HG03457 (cell line): ENCODE measurements around the gene PTER.

ENCODE experiments used
- ATAC-seq: cut with Tn5 transposase; IDR thresholded peaks from one replicate; pipeline ENCODE4 v1.9.1; 2021; ENCODE audit warnings: moderate number of reproducible peaks; ENCODE audit not compliant: unreplicated experiment

Gene PTER

DNA sequence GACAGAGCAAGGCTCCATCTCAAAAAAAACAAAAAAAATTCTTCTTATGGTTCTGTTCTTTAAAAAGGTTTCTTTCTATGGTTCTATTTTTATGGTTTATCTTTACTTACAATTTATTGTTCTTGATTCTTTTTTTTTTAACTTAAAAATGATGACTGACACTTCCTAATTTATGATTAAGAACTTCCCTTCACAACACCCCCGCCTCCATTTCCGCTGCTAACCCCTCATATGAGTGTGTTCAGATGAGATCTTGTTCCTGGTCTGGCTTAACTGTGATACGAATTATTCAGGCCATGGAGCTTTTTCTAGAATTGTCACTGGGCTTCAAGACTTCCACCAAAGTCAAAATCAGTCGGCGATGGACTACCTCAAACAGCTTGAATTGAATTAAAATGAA is 33.9 kb downstream of the PTER start:
- ATAC-seq, result no peak

DNA sequence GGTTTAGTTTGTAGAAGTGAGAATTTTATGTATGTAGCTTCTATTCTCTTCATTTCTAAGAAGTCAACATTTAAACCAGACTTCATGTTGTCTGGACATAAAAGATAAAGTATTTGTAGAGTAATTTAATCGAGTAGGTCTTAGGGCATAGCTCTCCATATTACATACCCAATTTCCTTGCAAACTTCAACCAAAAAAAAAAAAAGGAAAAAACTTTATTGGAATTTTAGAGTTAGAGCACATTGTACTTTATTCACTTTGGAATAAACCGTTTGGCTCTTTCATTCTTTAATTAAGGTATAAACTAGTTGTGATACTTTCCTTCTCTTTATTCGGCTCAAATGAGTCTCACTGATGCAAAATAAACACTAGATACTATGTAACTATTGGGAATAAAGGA is 36.0 kb downstream of the PTER start:
- no peak for ATAC-seq

DNA sequence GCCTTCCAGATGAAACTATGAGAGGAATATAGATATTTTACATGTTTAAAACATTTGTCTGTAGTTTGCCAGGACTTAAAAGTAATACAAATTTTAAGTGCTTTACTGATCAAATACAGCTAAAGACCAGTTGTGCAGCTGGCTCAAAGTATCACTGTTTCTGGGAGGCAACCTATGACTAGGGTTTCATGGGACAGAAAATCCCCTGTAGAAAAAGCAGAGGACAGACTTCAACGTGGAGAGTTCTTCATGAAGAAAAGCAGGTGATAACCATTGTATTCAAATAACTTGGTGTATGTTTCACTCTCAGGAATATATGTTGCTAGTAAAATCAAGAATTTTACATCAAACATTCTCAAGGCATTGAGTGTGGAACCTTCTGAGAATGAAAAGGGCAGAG is 40.9 kb downstream of the PTER start:
- no peak for ATAC-seq

DNA sequence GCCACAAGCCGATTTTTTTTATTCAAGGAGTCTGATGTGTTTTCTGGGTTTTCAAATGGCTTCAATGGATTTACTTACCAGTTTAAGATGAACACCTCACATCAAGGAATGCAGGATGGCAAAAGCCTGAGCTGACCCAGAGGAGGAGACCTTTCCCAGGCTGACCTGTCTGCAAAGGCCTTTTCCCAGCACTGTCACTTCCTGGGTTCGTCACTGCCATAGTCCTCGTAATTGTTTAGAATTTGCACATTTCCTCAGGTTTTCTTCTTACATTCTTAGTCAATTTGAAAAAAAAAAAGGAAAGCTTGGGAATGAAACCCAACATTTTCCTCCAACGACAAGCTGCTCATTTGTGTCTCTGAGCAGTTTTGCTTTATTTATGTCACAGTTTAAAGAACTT is 42.0 kb downstream of the PTER start:
- no peak for ATAC-seq

DNA sequence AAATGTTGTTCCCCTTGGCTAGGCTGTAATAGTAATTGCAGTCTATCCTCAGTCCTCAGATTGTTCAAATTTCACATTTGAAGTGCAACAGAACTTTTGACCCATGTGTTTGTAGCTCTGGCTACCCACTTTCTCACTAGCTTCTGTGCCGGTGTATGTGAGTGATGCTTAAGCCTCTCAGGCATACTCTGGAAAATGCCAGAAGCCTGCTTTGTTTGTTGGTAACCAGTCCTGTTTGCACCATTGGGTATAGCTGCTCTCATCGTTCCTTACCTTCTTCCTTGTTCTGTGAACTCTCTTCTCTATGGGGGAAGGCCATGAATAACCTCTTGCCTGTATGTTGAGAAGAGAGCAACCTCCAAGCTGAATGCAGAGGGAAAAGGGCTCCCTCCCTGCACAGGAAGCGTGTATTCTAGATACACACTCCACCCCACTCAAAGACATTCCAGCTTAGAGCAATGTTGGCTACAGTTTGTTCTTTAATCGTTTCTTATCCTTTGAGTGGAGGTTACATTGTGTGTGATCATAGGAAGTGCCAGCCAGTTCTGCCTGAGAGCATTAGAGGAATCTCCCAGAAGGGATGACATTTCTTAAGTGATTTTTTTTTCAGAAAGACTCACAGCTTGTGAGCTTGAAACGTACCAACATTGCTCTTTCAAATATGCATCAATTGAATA is 44.4 kb downstream of the PTER start:
- no peak for ATAC-seq

DNA sequence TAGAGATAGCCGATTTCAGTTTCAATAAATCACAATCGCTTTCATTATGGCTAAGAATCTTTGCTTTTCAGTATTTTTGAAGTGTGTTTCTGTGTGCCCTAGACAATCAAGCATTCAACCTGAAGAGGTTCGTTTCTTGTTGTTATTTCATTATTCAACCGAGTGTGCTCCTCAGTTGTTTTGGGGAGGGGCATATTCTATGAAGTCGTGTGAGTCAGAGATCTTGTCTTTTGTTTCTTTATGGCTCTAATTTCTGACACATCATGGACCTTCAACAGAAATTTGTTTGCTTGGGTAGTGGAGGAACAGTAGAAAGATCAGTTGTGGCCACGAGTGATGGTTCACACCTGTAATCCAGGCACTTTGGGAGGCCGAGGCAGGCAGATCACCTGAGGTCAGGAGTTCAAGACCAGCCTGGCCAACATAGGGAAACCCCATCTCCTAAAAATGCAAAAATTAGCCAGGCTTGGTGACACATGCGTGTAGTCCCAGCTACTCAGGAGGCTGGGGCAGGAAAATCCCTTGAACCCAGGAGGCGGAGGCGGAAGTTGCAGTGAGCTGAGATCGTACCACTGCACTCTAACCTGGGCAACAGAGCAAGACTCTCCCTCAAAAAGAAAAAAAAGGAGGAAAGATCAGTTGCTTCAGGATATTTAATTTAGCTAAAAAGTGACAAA is 46.6 kb downstream of the PTER start:
- no peak for ATAC-seq

DNA sequence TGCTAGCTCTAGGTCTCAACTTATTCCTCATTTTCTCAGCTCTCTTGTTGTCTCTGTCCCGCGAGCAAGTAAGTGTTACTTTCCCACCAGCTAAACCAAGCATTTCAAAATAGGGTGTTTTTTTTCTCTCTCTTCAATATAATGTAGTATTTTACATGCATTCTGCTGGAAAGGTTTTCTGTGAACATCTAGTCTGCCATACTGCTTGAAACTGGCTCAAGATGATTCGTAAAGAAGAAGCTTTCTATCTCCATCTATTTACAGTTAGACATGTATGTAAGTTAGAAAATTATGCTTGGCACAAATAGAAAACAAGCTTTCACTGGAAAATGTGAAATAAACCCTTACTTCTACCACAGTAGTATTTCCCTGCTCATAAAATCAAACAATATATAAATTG is 53.7 kb downstream of the PTER start:
- ATAC-seq, result no peak

DNA sequence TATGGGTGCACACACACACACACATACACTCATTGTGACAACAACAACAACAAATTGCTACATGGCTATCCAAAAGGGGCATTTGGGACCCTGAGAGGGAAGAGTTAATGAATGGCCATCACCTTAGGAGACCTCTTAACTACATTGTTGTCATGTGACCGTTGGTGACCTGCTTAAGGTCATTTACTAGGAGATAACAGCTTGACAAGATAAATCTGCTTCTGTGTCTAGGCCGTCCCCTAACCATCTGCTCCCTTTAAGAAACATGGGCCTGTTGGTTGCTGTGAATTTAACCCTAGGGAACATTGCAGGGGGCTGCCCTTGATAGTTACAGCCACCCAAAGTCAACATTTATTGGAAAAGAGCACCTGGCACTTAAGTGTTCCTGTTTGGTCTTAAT is 55.1 kb downstream of the PTER start:
- ATAC-seq, result no peak

DNA sequence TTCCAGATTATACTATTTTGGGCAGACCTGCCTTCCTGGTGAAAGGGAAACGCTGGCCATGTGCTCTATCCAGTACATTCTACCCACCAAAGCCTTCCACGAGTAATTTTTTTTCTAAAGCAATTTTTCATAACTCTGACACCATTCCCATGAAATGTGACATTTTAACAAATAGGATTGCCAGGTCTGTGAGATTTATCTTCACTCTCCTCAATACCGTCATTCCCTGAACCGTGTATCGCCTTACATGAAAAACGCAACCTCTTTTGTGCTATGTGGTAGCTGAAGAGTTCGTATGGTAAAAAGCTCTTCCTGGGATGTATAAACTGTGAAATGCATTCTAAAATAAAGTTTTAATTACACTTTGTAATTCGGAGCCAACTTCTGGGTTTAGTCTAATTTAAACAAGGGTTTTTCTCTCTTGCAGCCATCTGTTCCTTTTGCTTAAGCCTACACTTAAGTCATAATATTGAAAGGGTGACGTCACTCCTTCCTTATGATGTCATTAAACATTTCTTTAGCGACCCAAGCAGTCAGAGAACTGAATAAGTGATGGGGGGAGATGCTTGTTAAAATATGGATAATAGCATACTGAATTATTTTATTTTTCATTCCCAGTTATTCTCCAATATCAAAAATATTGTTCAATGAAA is 57.2 kb downstream of the PTER start:
- no peak for ATAC-seq

DNA sequence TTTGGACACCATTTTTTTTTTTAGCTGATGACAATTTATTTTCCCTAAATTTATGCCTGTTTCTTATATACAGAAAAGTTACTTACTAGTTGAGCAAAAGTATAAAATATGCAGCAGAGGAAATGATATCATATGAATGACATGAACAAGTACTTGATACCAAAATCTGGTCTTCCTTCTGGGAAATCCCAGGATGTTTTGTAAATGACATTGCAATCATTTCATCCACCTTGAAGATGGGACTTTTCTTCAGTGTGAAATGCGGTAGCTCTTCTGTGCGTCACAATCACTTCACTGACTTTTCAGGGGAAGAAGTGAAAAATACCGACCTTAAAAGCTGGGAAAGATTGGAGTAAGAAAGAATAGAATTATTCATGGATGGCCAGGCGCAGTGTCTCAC is 61.1 kb downstream of the PTER start:
- ATAC-seq, result no peak

DNA sequence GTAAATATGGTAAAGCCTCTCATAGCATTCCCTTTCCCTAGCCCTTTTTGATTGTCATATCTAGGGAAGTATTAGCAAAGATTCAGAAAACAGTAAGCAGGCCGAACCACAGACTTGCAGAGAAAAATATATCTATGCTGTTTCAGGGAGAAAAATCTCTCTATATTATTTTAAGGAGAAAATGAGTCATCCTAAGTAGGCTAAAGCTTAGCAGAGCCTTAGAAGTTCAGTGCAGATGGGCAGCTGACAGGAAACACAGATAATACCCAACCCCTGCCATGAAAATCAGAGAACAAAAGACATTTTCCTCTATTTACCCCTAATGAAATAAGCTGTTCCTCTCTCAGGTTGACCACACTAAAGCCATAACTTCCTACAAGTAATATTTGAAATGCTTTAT is 68.4 kb downstream of the PTER start:
- ATAC-seq, result no peak

DNA sequence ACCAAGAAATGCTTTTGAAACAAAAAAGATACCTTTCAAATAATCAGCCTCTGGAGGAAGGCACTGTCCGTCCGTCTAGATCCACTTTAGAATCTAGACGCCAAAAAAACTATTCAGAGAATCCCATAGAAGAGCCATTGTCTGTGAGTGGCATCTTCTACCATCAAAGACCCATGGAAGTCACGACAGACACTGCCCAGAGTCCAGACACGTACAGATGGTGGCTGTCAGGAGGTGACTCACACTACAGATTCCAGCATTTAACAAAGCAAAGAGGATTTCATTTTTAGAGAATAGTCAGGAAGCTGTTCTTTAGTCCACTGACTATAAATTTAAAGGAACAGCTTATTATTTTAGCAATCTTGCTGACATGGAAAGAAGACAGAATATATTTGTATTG is 73.2 kb downstream of the PTER start:
- no peak for ATAC-seq

DNA sequence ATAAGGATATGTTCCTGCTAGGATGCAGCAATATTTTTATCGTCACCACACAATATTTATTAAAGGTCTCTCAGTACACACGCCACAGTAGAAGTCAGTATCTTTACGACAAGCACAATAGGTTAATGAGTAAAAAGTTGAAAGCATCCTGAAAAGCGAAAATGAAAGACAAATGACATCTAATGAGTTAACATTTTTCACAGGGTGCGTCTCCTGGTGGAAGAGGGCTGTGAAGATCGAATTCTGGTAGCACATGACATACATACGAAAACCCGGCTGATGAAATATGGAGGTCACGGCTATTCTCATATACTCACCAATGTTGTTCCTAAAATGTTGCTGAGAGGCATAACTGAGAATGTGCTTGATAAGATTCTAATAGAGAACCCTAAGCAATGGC is 74.0 kb downstream of the PTER start:
- ATAC-seq, result no peak

DNA sequence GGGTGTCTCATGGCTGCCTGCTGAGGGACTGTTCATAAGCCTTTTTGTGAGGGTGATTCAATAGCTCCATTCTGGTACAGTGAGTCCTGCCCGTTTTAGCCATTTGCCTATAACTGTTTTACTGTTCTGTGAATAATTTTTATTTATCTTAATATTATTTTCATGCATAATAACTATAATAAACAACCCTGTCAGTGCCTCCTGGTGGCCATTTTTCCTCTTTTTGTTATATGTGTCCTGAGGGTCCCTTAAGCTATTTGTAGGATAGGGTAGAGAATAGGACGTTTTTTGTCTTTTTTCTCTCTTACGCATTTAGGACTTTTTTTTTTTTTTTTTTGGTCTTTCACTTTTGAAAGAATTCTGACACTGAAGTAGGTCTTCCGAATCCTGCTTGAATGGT is 82.0 kb downstream of the PTER start:
- no peak for ATAC-seq

DNA sequence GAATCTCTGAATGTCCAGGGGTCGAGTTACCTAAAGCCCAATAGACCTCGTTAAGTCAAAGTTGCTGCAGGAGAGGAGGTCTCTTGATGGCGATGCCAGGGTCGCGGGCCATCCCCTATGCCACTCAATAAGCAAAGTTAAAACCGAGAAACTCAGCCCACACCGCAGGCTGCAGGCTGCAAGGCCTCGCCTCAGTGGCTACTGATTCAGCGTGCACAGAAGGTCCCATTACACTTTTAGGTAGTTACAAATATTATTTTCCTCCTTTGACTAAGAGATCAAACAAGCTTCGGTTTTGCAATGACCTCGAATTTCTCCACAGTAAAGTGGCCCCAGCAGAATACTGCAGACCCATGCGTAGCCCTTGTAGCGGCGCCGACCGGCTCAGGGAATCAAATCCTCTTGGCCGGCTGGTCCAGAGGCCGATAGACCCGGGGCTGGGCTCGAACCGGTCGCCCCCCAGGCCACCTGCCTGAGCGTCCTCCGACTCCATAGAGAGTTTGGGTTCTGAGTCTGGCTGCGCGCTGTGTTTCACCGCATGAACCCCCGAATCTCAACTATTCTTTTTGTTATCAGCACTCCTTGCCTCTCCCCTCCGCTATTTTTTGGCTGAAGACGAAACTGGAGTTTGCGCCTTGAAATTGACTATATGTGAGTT is 82.6 kb downstream of the PTER start:
- ATAC-seq, result no peak

DNA sequence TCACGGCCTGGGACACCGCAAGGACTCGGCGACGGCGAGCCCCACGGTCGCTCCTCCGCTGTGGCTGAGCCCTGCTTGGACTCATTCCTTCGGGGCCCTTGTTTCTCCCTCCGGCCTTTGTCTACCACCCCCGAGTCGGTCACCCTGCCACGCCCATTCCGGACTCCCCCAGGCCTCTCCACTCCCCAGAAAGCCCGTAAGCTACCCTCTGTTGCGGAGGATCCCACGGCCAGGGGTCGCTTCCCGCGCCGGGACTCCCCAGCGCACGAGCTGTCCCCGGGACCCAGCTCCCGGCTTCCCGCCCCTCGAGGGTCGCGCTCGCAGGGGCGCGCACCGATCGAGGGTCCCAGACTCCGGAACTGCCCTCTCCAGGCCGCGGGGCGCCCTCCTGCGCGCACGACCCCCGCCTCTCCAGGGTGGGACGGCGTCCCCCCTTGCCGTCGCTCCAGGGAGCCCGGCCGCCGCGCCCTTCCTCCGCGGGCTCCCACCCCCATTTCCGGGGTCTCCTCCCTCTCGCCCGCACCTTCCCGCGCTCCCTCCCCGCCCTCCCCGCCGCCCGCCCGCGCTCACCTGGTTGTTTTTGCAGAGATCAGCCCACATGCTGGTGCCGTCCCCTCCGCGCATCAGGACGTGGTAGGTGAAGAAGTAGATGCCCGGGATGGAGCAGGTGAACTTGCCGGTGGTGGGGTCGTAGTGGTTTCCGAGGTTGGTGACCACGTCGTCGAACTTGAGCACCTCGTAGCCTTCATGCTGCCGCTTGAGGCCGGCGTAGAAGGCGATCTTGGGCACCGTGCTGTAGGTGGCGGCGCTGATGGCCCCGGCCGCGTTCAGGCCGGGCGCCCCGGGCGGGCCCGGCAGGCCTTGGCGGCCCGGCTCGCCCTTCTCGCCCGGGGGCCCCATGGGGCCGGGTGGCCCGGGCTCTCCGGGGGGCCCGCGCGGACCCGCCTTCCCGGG is 83.4 kb downstream of the PTER start:
- no peak for ATAC-seq

DNA sequence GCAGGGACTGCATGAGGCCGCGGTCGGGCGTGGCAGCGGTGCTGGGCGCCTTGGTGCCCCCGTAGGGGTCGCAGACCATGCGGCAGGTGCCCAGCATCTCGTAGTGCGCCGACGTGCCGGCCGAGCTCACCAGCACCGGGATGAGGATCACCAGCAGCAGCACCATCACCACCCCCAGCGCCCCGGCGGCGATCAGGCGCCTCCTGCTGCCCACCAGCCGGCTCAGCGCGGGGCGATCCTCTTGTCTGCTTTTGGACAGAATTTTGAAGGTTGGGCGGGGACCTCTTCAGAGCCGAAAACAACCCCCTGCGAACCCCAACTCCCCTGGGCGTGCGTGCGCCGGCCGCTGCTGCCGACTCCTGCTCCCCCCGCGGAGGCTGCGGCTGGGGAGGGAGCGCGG is 84.1 kb downstream of the PTER start:
- no peak for ATAC-seq

DNA sequence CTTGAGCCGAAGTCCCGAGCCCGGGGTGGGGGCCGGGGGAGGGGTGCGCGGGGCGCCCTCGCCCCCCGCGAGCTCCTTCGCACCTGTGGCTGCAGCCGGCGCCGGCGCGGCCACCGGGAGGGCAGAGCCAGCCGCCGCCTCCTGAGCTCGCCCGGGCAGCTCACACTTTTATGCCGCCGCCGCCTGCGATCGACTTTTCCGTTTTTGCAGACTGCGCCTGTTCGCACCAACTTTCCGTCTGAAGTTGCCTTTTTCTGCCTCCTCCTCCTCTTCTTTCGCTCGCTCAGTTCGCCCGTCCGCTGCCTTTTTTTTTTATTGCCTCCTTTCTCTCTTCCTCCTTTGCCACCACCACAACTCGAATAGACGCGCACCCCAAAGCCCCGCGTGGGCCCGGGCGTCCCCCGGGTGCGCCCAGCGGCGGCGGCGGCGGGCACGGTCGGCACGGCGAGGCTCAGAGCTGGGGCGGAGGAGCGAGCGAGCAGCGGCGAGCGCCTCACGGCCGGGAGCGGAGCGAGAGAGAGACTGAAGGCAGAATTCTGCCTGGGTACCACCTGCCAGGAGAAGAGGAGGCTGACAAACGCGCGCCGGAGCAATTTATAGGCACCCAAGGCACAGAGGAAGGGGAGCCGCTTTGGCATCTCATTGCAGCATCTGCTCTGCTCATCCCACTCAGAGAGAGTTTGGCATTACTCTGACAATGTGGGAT is 84.7 kb downstream of the PTER start, which contains the start of gene C1QL3:
C1QL3 (minus strand) TSS at position 569 of the 706 bp plus-strand sequence. CDS start 814 bp downstream, outside the sequence.
- no peak for ATAC-seq

DNA sequence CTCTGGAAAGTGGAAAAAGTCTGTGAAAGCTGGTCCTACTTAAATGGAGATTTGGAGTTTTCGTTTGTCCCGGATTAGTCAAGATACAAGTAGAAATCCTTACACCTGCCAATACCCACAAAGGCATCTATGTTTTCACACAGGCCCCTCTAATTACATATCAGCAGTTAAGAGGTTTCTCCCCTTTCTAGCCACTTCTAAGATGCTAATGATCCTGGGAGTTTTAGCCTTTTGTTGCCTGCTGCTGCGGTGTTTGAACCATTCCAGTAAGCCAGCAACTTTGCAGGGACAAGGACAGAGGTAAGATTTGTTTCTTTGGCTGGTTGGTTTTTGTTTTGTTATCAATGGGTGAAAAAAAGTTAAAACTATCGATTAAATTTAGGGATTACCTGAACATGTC is 90.6 kb downstream of the PTER start:
- no peak for ATAC-seq

DNA sequence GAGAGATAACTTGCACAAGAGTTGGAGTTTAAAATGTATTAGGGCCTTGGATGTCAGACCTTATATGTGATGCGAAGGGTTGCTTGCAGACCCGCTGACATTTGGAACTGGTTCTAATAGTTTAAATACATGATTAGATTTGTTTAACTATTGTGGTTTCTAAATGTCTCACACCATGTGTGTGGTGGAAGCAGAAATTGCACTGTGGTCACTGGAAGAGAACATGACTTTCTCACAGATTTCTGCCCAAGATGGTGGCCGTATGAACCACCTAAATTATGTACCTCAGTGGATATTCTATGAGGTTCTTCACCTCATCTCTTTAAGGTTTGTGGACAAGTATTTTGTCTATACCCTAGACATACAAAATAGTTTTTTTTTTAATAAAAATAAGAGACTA is 93.0 kb downstream of the PTER start:
- no peak for ATAC-seq
